GM12874 (cell line): Measurements from ENCODE around the gene TMEM165.

Source experiments
- CTCF ChIP-seq: IDR thresholded peaks from 2 replicates; pipeline ENCODE4 v1.5.1; 2011; ENCODE audit warnings: low read depth, mild to moderate bottlenecking, control low read depth, low read length, moderate library complexity; ENCODE audit not compliant: insufficient read depth

TMEM165 gene

GRCh38 chr4:55446578-55446922 lies 50.8 kb downstream of the TMEM165 start:
- no peak for TF ChIP-seq CTCF

- no peak for TF ChIP-seq CTCF
Observed at GRCh38 chr4:55447108-55447708, 51.5 kb downstream of the TMEM165 start.

DNA sequence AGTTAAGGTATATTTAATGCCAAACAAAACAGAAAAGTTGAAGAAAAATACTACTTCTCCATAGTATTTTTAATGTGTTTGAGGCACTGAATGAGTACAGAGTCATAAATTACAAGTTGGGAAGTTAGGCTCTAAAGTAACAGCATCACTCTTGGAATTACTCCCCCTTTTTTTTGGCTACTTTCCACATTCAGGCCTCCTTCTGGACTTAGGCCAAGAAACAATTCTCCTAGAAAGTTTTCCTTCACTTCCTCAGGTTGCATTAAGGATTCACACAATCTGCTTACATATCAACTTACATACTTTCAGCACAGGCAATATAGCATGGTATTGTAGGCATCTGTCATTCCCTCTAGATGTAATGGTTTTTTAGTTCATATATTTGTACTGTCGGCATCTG lies 52.1 kb downstream of the TMEM165 start:
- TF ChIP-seq CTCF, result no peak

DNA sequence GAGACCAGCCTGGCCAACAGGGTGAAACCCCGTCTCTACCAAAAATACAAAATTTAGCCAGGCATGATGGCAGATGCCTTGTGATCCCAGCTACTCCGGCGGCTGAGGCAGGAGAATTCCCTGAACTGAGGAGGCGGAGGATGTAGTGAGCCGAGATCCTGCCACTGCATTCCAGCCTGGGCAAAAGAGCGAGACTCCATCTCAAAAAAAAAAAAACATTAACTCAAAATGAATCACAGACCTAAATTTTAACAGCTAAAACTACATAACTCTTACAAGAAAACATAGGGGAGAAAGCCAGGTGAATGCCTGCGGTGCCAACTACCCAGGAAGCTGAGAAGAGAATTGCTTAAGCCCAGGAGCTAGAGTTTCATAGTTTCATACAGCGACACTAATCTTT lies 54.8 kb downstream of the TMEM165 start:
- no peak for TF ChIP-seq CTCF

DNA sequence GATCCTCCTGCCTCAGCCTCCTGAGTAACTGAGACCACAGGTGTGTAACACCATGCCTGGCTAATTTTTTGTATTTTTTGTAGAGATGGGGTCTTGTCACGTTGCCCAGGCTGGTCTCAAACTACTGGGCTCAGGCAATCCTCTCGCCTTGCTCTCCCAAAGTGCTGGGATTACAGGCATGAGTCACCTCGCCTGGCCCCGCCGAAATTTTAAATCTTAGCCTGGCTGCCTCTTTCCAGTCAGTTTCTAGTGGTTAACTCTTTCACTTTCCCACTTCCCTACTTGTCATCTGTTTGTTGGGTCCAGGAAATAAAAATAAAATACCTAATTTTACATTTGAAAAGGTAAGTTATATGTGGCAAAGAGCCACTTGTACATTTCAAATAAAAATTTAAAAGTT lies 62.4 kb downstream of the TMEM165 start:
- TF ChIP-seq CTCF, result no peak

DNA sequence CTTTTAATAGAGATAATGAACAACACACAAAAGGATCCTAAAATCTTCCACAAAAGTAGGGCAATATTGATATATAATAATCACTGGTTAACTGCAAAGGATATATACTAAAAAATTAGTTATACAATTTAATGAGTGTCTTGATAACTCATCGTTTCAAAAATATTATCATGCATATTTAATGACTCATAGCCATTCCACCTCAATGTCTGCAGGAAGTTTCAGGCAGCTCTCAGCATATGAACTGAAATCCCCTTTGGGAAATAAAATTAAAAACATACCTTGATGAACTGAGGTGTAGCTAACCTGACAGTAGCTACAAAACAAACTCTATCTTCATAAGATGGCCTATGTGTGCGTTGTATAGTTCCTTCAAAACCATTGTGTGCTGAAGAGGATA lies 62.9 kb downstream of the TMEM165 start:
- no peak for TF ChIP-seq CTCF

GRCh38 chr4:55466001-55466400 lies 70.2 kb downstream of the TMEM165 start:
- TF ChIP-seq CTCF, result no peak
